Measurements from ENCODE around the gene IREB2. TPM values are rescaled to one million over a fixed set of nuclear protein-coding genes. Genes with fewer than 3 reads are reported as not detected.
"Not testable (repeated sequence)": the region's sequence is repeated elsewhere in the genome, so short reads cannot be mapped to it uniquely, and the experiment has no call there.

The IREB2 gene
- total RNA-seq, 4 donors from 2014 or later: 28.4 to 43.5 (median 30.8) TPM

DNA sequence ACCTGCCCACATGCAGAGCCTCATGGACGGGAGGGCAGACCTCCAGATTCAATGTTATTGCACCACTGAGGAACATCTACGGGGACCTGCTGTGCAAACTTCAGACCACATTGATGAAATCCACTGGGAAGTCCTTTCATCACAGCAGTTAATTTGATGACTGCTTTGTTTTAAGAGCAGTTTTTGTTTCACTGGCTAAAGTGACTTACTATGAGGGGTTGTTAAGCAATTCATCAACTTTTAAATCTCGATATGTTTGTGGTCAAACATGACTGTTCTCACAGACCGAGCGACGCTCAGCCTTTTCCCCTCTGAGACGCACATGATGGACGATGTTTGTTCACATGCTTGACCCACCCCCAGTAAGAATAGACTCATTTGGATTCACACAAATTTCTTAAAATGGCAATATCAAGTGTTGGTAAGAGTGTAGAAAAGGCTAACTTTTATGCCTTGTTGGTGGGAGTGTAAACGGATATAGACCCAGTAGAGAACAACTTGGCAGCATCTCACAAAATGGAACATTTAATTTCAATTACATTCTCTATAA lies 35.9 kb upstream of the IREB2 start:
- DNase-seq (ENCODE audit: low spot score in 2 of 2): peak in 1 of 2 donors; percentile 6
- TF ChIP-seq POLR2A (IDR thresholded peaks at IDR 0.05) (no peak), CTCF (IDR thresholded peaks at IDR 0.05) (no peak)
- no peak overlapping the region for H3K4me3 ChIP-seq (ENCODE audit: low read depth, poor library complexity, severe bottlenecking)
- intact Hi-C loops (cut with DNase I; ENCODE audit: low total_unique reads): loop anchor here (10.0 kb wide), 1 partner anchor 293 kb away; no protein-coding TSS in a partner anchor
- WGBS, 2 donors: 83 to 86% methylated on average over 9 of the region's 9 CpGs

- intact Hi-C loops (cut with DNase I; ENCODE audit: low total_unique reads): loop anchor here (10.0 kb wide), 1 partner anchor 291 kb away; no protein-coding TSS in a partner anchor
- DNase-seq (ENCODE audit: low spot score in 2 of 2): no peak
- no peak overlapping the region for H3K4me3 ChIP-seq (ENCODE audit: low read depth, poor library complexity, severe bottlenecking)
- TF ChIP-seq CTCF (IDR thresholded peaks at IDR 0.05) (no peak), POLR2A (IDR thresholded peaks at IDR 0.05) (no peak)
- 82 to 86% methylated on average over 3 of the region's 3 CpGs for WGBS, 2 donors
Observed at GRCh38 chr15:78404125-78404524, 33.9 kb upstream of the IREB2 start.

GRCh38 chr15:78404796-78405195 lies 33.2 kb upstream of the IREB2 start:
- not testable (repeated sequence) for H3K4me3 ChIP-seq (ENCODE audit: low read depth, poor library complexity, severe bottlenecking); DNase-seq (ENCODE audit: low spot score in 2 of 2)
- intact Hi-C loops (cut with DNase I; ENCODE audit: low total_unique reads): loop anchor here (10.0 kb wide), 1 partner anchor 290 kb away; no protein-coding TSS in a partner anchor
- 83 to 92% methylated on average over 7 of the region's 7 CpGs for WGBS, 2 donors

DNA sequence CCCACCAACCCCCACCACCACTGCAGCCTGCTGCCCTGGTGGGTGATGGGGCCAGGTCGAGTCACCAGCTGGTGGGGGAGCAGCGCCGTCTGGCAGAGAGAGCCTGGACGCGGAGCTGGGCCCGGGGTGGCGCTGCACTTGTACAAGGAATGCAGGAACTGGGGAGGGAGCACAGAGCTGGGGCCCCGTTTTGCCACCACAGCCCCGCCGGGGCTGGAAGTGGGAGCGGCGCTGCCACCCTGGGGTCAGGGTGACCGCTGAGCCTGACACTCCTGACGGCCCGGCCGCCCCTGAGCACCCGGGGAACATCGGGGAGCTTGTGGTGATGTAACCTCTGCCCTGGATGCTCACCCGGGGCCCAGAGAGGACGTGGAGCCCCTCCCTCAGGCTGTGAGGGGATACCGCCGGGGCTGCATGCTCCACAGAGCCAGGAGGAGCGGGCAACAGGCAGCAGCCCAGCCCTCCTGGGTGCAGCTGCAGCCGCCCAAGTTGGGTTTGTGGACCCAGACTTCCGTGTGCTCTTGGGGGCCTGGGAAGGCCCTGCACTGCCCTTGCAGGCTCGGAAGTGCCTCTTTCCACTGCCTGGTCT lies 32.6 kb upstream of the IREB2 start:
- no peak for TF ChIP-seq CTCF (IDR thresholded peaks at IDR 0.05)
- TF ChIP-seq POLR2A (IDR thresholded peaks at IDR 0.05): no peak
- intact Hi-C loops (cut with DNase I; ENCODE audit: low total_unique reads): loop anchor here (10.0 kb wide), 1 partner anchor 289 kb away; no protein-coding TSS in a partner anchor
- DNase-seq (ENCODE audit: low spot score in 2 of 2): no peak
- no peak overlapping the region for H3K4me3 ChIP-seq (ENCODE audit: low read depth, poor library complexity, severe bottlenecking)
- WGBS, 2 donors: 78 to 79% methylated on average over 21 to 25 of the region's 26 CpGs

GRCh38 chr15:78406016-78406585 lies 31.9 kb upstream of the IREB2 start:
- no peak overlapping the region for H3K4me3 ChIP-seq (ENCODE audit: low read depth, poor library complexity, severe bottlenecking)
- intact Hi-C loops (cut with DNase I; ENCODE audit: low total_unique reads): loop anchor here (10.0 kb wide), 1 partner anchor 289 kb away; no protein-coding TSS in a partner anchor
- 85 to 96% methylated on average over 7 to 8 of the region's 8 CpGs for WGBS, 2 donors
- no peak for DNase-seq (ENCODE audit: low spot score in 2 of 2)
- TF ChIP-seq POLR2A (IDR thresholded peaks at IDR 0.05) (no peak), CTCF (IDR thresholded peaks at IDR 0.05) (no peak)

DNA sequence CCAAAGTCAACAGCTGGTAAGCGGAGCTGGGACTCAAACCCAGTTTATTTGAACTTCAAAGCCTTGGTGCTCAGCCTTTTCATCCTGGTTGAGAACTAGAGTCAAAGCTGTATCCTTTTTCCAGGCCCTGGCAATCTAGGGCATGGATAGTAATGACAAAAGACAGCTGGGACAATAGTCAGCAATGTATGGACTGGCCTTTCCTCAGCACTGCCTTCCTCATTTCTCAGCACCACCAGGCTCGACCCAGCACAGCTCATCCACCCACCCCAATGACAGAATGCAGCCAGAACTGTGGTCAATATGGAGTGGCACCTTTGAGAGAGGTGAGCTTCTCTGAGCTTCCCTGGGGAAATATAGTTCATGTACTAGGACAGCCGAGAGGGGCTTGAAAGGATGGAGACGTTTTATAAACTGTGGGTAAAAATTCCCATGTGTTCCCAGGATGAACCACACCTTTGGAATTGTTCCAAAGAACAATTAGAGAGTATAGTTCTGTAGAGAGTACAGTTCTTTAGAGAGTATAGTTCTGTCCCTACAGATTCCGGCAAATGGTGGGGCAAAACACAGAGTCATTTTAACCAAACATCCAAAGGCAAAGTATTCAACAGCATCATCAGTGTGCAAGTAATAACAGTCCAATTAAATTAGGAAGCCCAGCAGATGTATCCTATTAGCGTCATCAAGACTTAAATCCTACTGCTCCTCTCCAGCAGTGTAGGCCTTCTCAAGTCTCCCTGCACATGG lies 30.2 kb upstream of the IREB2 start:
- intact Hi-C loops (cut with DNase I; ENCODE audit: low total_unique reads): loop anchor here (10.0 kb wide), 1 partner anchor 287 kb away; no protein-coding TSS in a partner anchor
- WGBS, 2 donors: 50% methylated on average over 6 of the region's 6 CpGs
- DNase-seq (ENCODE audit: low spot score in 2 of 2): no peak
- TF ChIP-seq CTCF (IDR thresholded peaks at IDR 0.05) (no peak), POLR2A (IDR thresholded peaks at IDR 0.05) (no peak)
- H3K4me3 ChIP-seq (ENCODE audit: low read depth, poor library complexity, severe bottlenecking): no peak overlapping the region
